PC-3 (cell line): ENCODE data around the gene ILF2. TPM values are rescaled to one million over a fixed set of nuclear protein-coding genes. Genes with fewer than 3 reads are reported as not detected.

Experiments
- ATAC-seq: fragments of 200-7000 bp; cut with Tn5 transposase; 2 replicates; pipeline ENCODE4 v1.9.1; 2020; ENCODE audit warnings: mild to moderate bottlenecking, moderate library complexity
- BruUV-seq: library from RNA; stranded (reverse); fragments of 400-500 nt; replicated peaks from 2 replicates; lab custom pipeline; 2021; lab: Mats Ljungman, UMichigan
- CTCF ChIA-PET: fragments of 300-600 bp; sonication (Branson Sonifier 250); formaldehyde crosslinking; loops from one replicate; lab custom pipeline; 2022; ENCODE audit warnings: antibody characterized with exemption; lab: Charles Lee
- POLR2A ChIA-PET: fragments of 300-600 bp; sonication (Branson Sonifier 250); formaldehyde crosslinking; loops from one replicate; lab custom pipeline; 2022; ENCODE audit warnings: antibody characterized with exemption; ENCODE audit not compliant: unreplicated experiment; lab: Charles Lee
- DNase-seq: peaks from one replicate; pipeline ENCODE4 v3.0.0-alpha.2; 2015
- H2AFZ ChIP-seq: fragments of 300-600 bp; sonication (generic); 2 replicates; pipeline ENCODE4 v1.6.0; 2016; ENCODE audit warnings: antibody characterized with exemption, low read length
- H3F3A ChIP-seq: fragments of 300-600 bp; sonication (generic); one replicate; pipeline ENCODE4 v1.6.0; 2017; ENCODE audit warnings: antibody characterized with exemption, low read length, control low read depth, mild to moderate bottlenecking; ENCODE audit not compliant: unreplicated experiment
- H3K27ac ChIP-seq: fragments of 300-600 bp; sonication (generic); 2 replicates; pipeline ENCODE4 v1.5.1; 2016; ENCODE audit warnings: mild to moderate bottlenecking, low read length
- H3K27me3 ChIP-seq: fragments of 300-600 bp; sonication (generic); 2 replicates; pipeline ENCODE4 v1.6.1; 2016; ENCODE audit warnings: low read length, mixed read lengths
- H3K36me3 ChIP-seq: fragments of 300-600 bp; sonication (generic); 2 replicates; pipeline ENCODE4 v1.6.1; 2016; ENCODE audit warnings: low read depth, mixed run types, low read length, mixed read lengths
- H3K4me1 ChIP-seq: fragments of 300-600 bp; sonication (generic); 2 replicates; pipeline ENCODE4 v1.5.1; 2016; ENCODE audit warnings: low read length; ENCODE audit not compliant: insufficient read depth
- H3K4me2 ChIP-seq: fragments of 300-600 bp; sonication (generic); 2 replicates; pipeline ENCODE4 v1.6.0; 2016; ENCODE audit warnings: low read length
- H3K4me3 ChIP-seq: fragments of 300-600 bp; sonication (generic); 2 replicates; pipeline ENCODE4 v1.5.1; 2016; ENCODE audit warnings: mild to moderate bottlenecking, low read length, mixed read lengths
- H3K79me2 ChIP-seq: fragments of 300-600 bp; sonication (generic); 2 replicates; pipeline ENCODE4 v1.6.1; 2017; ENCODE audit warnings: low read length, mixed read lengths
- H3K9ac ChIP-seq: fragments of 300-600 bp; sonication (generic); 2 replicates; pipeline ENCODE4 v1.6.0; 2016; ENCODE audit warnings: mild to moderate bottlenecking, low read length
- H3K9me2 ChIP-seq: fragments of 300-600 bp; sonication (generic); replicated peaks from 2 replicates; pipeline ENCODE4 v1.6.1; 2016; ENCODE audit warnings: mixed run types, low read length, mixed read lengths
- H3K9me3 ChIP-seq: fragments of 300-600 bp; sonication (generic); 2 replicates; pipeline ENCODE4 v1.6.1; 2016; ENCODE audit warnings: low read length, mixed read lengths
- H4K20me1 ChIP-seq: fragments of 300-600 bp; sonication (generic); 2 replicates; pipeline ENCODE4 v1.6.1; 2016; ENCODE audit warnings: low read length, mixed read lengths
- EZH2 ChIP-seq: fragments of 300-600 bp; sonication (generic); IDR thresholded peaks from one replicate; pipeline ENCODE4 v1.6.1; 2017; ENCODE audit warnings: antibody characterized with exemption, mild to moderate bottlenecking, low read length; ENCODE audit not compliant: unreplicated experiment
- EZH2phosphoT487 ChIP-seq: fragments of 300-600 bp; sonication (generic); IDR thresholded peaks from 2 replicates; pipeline ENCODE4 v1.6.1; 2018; ENCODE audit warnings: mild to moderate bottlenecking, antibody characterized with exemption, low read length, borderline replicate concordance
- intact Hi-C: fragments of 100-400 bp; cut with micrococcal nuclease; formaldehyde crosslinking; loops from 2 replicates; pipeline ENCODE4 v1.9.0; 2023
- total RNA-seq: library from RNA; depleted of rRNA; stranded (reverse); fragments of >200 nt; gene quantifications from 2 replicates; pipeline ENCODE4 v1.2.3, GENCODE V29; 2014
- TF ChIP-seq, protein P1 (sequence below): fragments of 300-600 bp; sonication (generic); conservative IDR thresholded peaks from 2 replicates; pipeline ENCODE4 v1.5.1; 2017; ENCODE audit warnings: antibody characterized with exemption, low read depth, mild to moderate bottlenecking, low read length

The ILF2 gene
- total RNA-seq, 1 experiment from 2014 or later, result 439 TPM

DNA sequence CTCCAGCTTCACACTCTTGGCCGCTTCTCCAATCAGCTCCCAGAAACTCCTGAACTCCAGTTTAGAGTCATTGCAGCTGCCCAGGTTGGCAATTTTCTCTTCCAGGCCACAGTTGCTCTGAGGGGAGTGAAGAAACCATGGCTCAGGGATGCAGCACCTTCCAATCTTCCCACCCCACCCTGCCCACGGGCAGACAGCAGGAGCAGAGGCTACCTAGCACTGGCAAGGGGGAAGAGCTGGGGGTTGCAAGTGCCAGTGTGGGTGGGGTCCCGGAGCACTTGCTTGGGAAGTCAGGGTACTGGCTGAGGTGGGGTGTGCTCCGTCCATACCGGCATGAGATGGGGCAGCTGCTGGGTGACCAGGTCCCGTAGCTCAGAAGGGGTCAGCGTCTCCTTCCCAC, 55.9 kb downstream of the ILF2 start:
- H3K9ac ChIP-seq, result no peak overlapping the region; the same call in 1 of the 2 replicates
- H3K27ac ChIP-seq, result no peak overlapping the region
- H3K27me3 ChIP-seq, result no peaks in the 10 kb centered on the region
- no peaks in the 10 kb centered on the region for H4K20me1 ChIP-seq
- TF ChIP-seq EZH2phosphoT487, result no peak
- TF ChIP-seq, protein P1, sequence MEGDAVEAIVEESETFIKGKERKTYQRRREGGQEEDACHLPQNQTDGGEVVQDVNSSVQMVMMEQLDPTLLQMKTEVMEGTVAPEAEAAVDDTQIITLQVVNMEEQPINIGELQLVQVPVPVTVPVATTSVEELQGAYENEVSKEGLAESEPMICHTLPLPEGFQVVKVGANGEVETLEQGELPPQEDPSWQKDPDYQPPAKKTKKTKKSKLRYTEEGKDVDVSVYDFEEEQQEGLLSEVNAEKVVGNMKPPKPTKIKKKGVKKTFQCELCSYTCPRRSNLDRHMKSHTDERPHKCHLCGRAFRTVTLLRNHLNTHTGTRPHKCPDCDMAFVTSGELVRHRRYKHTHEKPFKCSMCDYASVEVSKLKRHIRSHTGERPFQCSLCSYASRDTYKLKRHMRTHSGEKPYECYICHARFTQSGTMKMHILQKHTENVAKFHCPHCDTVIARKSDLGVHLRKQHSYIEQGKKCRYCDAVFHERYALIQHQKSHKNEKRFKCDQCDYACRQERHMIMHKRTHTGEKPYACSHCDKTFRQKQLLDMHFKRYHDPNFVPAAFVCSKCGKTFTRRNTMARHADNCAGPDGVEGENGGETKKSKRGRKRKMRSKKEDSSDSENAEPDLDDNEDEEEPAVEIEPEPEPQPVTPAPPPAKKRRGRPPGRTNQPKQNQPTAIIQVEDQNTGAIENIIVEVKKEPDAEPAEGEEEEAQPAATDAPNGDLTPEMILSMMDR, result no peak
- TF ChIP-seq EZH2, result no peak
- peaks cover 62% of the 10 kb centered on the region for H3K4me1 ChIP-seq
- no peaks in the 10 kb centered on the region for H3K9me3 ChIP-seq
- no TSS peak for BruUV-seq
- peak overlapping the region; percentile 70 for H3K4me3 ChIP-seq
- CTCF ChIA-PET, result interaction anchor here (0.9 to 1.5 kb wide), 3 partner anchors 19 to 104 kb away, joined by 3 to 5 read pairs (median 3); partner anchors contain the start of gene CHTOP
- intact Hi-C loops, result no loop called here
- POLR2A ChIA-PET, result interaction anchor here (1.2 to 1.3 kb wide), 3 partner anchors 12 to 43 kb away, joined by 3 to 7 read pairs (median 3); partner anchors contain the start of genes CHTOP and S100A13
- H3K36me3 ChIP-seq, result peaks cover 11% of the 10 kb centered on the region
- H3K4me2 ChIP-seq, result peak overlapping the region; percentile 81
- H3F3A ChIP-seq, result peaks cover 19% of the 10 kb centered on the region
- H3K9me2 ChIP-seq, result no peaks in the 10 kb centered on the region
- peaks cover 69% of the 10 kb centered on the region for H3K79me2 ChIP-seq
- no peak overlapping the region for H2AFZ ChIP-seq
- no peak for ATAC-seq
- DNase-seq, result no peak

DNA sequence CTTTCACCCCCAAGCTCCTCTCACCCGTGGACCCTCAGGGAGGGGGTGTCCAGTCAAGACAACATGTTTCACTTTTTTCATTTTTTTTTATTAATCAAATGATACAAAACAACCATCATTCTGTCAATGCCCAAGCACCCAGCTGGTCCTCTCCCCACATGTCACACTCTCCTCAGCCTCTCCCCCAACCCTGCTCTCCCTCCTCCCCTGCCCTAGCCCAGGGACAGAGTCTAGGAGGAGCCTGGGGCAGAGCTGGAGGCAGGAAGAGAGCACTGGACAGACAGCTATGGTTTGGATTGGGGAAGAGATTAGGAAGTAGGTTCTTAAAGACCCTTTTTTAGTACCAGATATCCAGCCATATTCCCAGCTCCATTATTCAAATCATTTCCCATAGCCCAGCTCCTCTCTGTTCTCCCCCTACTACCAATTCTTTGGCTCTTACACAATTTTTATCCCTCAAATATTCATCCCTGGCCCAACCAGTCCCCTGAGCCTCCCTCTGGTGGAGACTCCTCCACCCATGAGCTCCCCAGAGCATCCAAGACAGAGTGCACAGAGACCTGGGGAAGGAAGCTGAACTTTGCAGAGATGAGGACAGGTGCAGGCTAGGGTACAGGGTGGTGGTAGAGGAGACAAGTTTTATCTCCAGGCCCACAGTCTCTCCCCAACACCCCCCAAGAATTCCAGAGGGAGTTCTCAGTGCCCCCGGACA, 56.4 kb downstream of the ILF2 start:
- Histone ChIP-seq H3K4me3 (peak overlapping the region; percentile 70), H3K27me3 (no peaks in the 10 kb centered on the region), H3K27ac (peak overlapping the region; percentile 15), H3F3A (peaks cover 24% of the 10 kb centered on the region), H2AFZ (no peak overlapping the region), H3K79me2 (peaks cover 74% of the 10 kb centered on the region), H3K9me3 (no peaks in the 10 kb centered on the region), H3K4me2 (peak overlapping the region; percentile 81), H3K9me2 (no peaks in the 10 kb centered on the region), H4K20me1 (no peaks in the 10 kb centered on the region), H3K9ac (no peak overlapping the region; the same call in 1 of the 2 replicates), H3K4me1 (peaks cover 67% of the 10 kb centered on the region), H3K36me3 (peaks cover 10% of the 10 kb centered on the region)
- ChIA-PET POLR2A (interaction anchor here (0.6 to 1.3 kb wide), 3 partner anchors 13 to 23 kb away, joined by 3 to 7 read pairs (median 3); partner anchors contain the start of genes CHTOP and S100A13), CTCF (interaction anchor here (0.9 to 2.6 kb wide), 4 partner anchors 13 to 104 kb away, joined by 3 to 17 read pairs (median 4); partner anchors contain the start of genes CHTOP and S100A13)
- TF ChIP-seq EZH2phosphoT487 (no peak), EZH2 (no peak)
- TF ChIP-seq, protein P1, result no peak; the same call in 1 of the 2 replicates
- DNase-seq, result no peak
- intact Hi-C loops, result no loop called here
- ATAC-seq, result no peak
- no TSS peak for BruUV-seq
